ENCODE measurements around the gene GSTM4. TPM values are rescaled to one million over a fixed set of nuclear protein-coding genes. Genes with fewer than 3 reads are reported as not detected.

The GSTM4 gene
- total RNA-seq, 1 experiment from 2014 or later: 24.6 TPM

DNA sequence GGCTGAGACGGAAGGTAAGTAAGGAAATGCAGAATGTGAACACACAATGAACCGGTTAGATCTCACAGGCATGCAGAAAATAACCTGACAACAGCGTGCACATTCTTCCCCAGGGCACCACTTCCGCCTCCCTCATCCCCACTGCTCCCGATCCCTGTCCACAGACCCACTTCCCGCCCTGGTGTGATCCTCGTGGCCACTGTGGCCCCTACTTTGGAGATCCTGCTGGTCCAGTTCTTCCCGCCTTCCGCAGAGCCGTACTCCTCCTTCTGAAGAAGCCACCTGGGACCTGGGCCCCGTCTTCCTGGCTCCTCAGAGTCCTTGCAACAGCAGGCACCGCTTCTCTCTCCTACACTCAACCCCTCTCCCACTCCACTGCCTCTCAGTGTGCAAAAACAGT is 1.4 kb upstream of the GSTM4 start:
- no peak overlapping the region for H3K4ac ChIP-seq (ENCODE audit: low read depth, low read length)
- Mint-ChIP-seq H3K4me1 (peaks cover 5 to 14% of the 10 kb centered on the region in 2 experiments; a peak in 3 of 4 replicates), H3K9me3 (no peaks in the 10 kb centered on the region), H3K4me3 (peak overlapping the region in 1 of 2 experiments; percentile 94; a peak in 2 of 5 replicates), H3K27me3 (ENCODE audit: low read depth) (peaks cover 42% of the 10 kb centered on the region), H3K27ac (no peak overlapping the region; a peak in 1 of 7 replicates), H3K36me3 (ENCODE audit: insufficient read depth in 1 of 3, low read depth in 3 of 3) (no peaks in the 10 kb centered on the region)
- H3K23ac ChIP-seq (ENCODE audit: insufficient read length, low read depth, low read length): no peak overlapping the region
- no CpG with 5 or more reads among the region's 12 CpGs for WGBS (ENCODE audit: extremely low coverage, insufficient read length, low lambda C conversion rate)
- H2BK5ac ChIP-seq (ENCODE audit: insufficient read length, low read length): no peak overlapping the region
- H3K79me2 ChIP-seq (ENCODE audit: insufficient read depth, low read length): no peaks in the 10 kb centered on the region
- H3K9ac ChIP-seq (ENCODE audit: extremely low read depth, insufficient read length, low read length): no peak overlapping the region
- peaks cover 4% of the 10 kb centered on the region for H3K23me2 ChIP-seq (ENCODE audit: insufficient read length, low read depth, low read length, poor library complexity, severe bottlenecking)
- no peaks in the 10 kb centered on the region for H3K4me1 ChIP-seq (ENCODE audit: insufficient read depth, low read length)
- H3K14ac ChIP-seq (ENCODE audit: insufficient read depth, low read length): no peak overlapping the region
- no peak for DNase-seq
- no peak overlapping the region for H3K18ac ChIP-seq (ENCODE audit: insufficient read length, low read depth, low read length)
- no peaks in the 10 kb centered on the region for H4K20me1 ChIP-seq (ENCODE audit: control insufficient read depth, insufficient read depth, insufficient read length)
- H4K8ac ChIP-seq (replicated peaks; ENCODE audit: insufficient read length, low read depth, low read length): no peak overlapping the region
- H3K27ac ChIP-seq (ENCODE audit: insufficient read length, low read depth, low read length): no peak overlapping the region
- H2BK15ac ChIP-seq (ENCODE audit: low read depth, low read length): no peak overlapping the region
- no peak overlapping the region for H2BK12ac ChIP-seq (ENCODE audit: insufficient read length, low read depth, low read length)
- no peak for TF ChIP-seq CTCF (conservative IDR thresholded peaks at IDR 0.05)
- H3K9me3 ChIP-seq (ENCODE audit: control insufficient read depth, low read depth, low read length): no peaks in the 10 kb centered on the region
- H4K91ac ChIP-seq (ENCODE audit: insufficient read length, low read depth, low read length): no peak overlapping the region
- H3T11ph ChIP-seq (ENCODE audit: low read length): no peak overlapping the region
- no peaks in the 10 kb centered on the region for H3K27me3 ChIP-seq (ENCODE audit: insufficient read depth, low read length)
- H2AFZ ChIP-seq (ENCODE audit: low read length): no peak overlapping the region
- H2BK120ac ChIP-seq (ENCODE audit: low read depth, low read length, poor library complexity, severe bottlenecking): no peak overlapping the region
- no peak overlapping the region for H2AK5ac ChIP-seq (ENCODE audit: insufficient read length, low read length)
- no peak overlapping the region for H4K5ac ChIP-seq (ENCODE audit: insufficient read length, low read depth, low read length)
- H2BK20ac ChIP-seq (ENCODE audit: low read depth, low read length, poor library complexity, severe bottlenecking): no peak overlapping the region
- no peak overlapping the region for H3K56ac ChIP-seq (ENCODE audit: insufficient read length, low read depth, low read length)
- no peaks in the 10 kb centered on the region for H3K79me1 ChIP-seq (ENCODE audit: insufficient read depth, low read depth, low read length, poor library complexity, severe bottlenecking)
- H3K4me2 ChIP-seq (ENCODE audit: insufficient read depth, insufficient read length, low read length): no peak overlapping the region

Measured in H9 (cell line).